ENCODE data around the gene TIMM13.

TIMM13 gene

GRCh38 chr19:2387367-2388288 is 39.8 kb downstream of the TIMM13 start:
- Histone ChIP-seq H3K27me3 (ENCODE audit: insufficient read depth, poor library complexity, severe bottlenecking) (no peaks in the 10 kb centered on the region), H3K4me3 (replicated peaks; ENCODE audit: insufficient read depth, low read length) (no peak overlapping the region), H3K27ac (replicated peaks) (no peak overlapping the region)
- DNase-seq (ENCODE audit: low read depth in 1 of 2, low spot score in 1 of 2): no peak
- TF ChIP-seq POLR2AphosphoS5 (IDR thresholded peaks at IDR 0.05; ENCODE audit: low read depth): no peak
- TF ChIP-seq SPI1 (IDR thresholded peaks at IDR 0.05; ENCODE audit: borderline replicate concordance, low read depth): no peak
- TF ChIP-seq REST (IDR thresholded peaks at IDR 0.05; ENCODE audit: insufficient replicate concordance, low read depth): no peak
- no peak for TF ChIP-seq GABPA (IDR thresholded peaks at IDR 0.05; ENCODE audit: low read depth)
- TF ChIP-seq CTCF (IDR thresholded peaks at IDR 0.05; ENCODE audit: insufficient read depth, low read length): no peak

- TF ChIP-seq REST (IDR thresholded peaks at IDR 0.05; ENCODE audit: insufficient replicate concordance, low read depth) (no peak), POLR2AphosphoS5 (IDR thresholded peaks at IDR 0.05; ENCODE audit: low read depth) (no peak), CTCF (IDR thresholded peaks at IDR 0.05; ENCODE audit: insufficient read depth, low read length) (no peak), SPI1 (IDR thresholded peaks at IDR 0.05; ENCODE audit: borderline replicate concordance, low read depth) (no peak), GABPA (IDR thresholded peaks at IDR 0.05; ENCODE audit: low read depth) (no peak)
- Histone ChIP-seq H3K4me3 (replicated peaks; ENCODE audit: insufficient read depth, low read length) (no peak overlapping the region), H3K27ac (replicated peaks) (no peak overlapping the region)
These were observed 42.2 kb downstream of the TIMM13 start for GRCh38 chr19:2385053-2385721.

GRCh38 chr19:2382530-2383222 is 44.7 kb downstream of the TIMM13 start:
- TF ChIP-seq SPI1 (IDR thresholded peaks at IDR 0.05; ENCODE audit: borderline replicate concordance, low read depth) (no peak), POLR2AphosphoS5 (IDR thresholded peaks at IDR 0.05; ENCODE audit: low read depth) (no peak), CTCF (IDR thresholded peaks at IDR 0.05; ENCODE audit: insufficient read depth, low read length) (no peak), GABPA (IDR thresholded peaks at IDR 0.05; ENCODE audit: low read depth) (no peak), REST (IDR thresholded peaks at IDR 0.05; ENCODE audit: insufficient replicate concordance, low read depth) (no peak)

More at GRCh38 chr19:2385053-2385721, 42.2 kb downstream of the TIMM13 start:
- H3K27me3 ChIP-seq (ENCODE audit: insufficient read depth, poor library complexity, severe bottlenecking): no peaks in the 10 kb centered on the region
- peak; percentile 19 to 45 for DNase-seq (ENCODE audit: low read depth in 1 of 2, low spot score in 1 of 2)

More at GRCh38 chr19:2382530-2383222, 44.7 kb downstream of the TIMM13 start:
- H3K4me3 ChIP-seq (replicated peaks; ENCODE audit: insufficient read depth, low read length): no peak overlapping the region
- no peak for DNase-seq (ENCODE audit: low read depth in 1 of 2, low spot score in 1 of 2)
- H3K27me3 ChIP-seq (ENCODE audit: insufficient read depth, poor library complexity, severe bottlenecking): no peaks in the 10 kb centered on the region
- no peak overlapping the region for H3K27ac ChIP-seq (replicated peaks)
